PC-3 (cell line): ENCODE results near the gene SIRPB2. TPM values are rescaled to one million over a fixed set of nuclear protein-coding genes. Genes with fewer than 3 reads are reported as not detected.

Experiments
- ATAC-seq: fragments of 200-7000 bp; cut with Tn5 transposase; 2 replicates; pipeline ENCODE4 v1.9.1; 2020; ENCODE audit warnings: mild to moderate bottlenecking, moderate library complexity
- Bru-seq: library from RNA; stranded (reverse); fragments of 400-500 nt; gene quantifications from one replicate; lab custom pipeline; 2021; lab: Mats Ljungman, UMichigan
- BruChase-seq, 2 experiments: library from RNA; stranded (reverse); fragments of 400-500 nt; gene quantifications; one replicate each; lab custom pipeline; 2021; lab: Mats Ljungman, UMichigan
- BruUV-seq: library from RNA; stranded (reverse); fragments of 400-500 nt; replicated peaks from 2 replicates; lab custom pipeline; 2021; lab: Mats Ljungman, UMichigan
- CTCF ChIA-PET: fragments of 300-600 bp; sonication (Branson Sonifier 250); formaldehyde crosslinking; loops from one replicate; lab custom pipeline; 2022; ENCODE audit warnings: antibody characterized with exemption; lab: Charles Lee
- POLR2A ChIA-PET: fragments of 300-600 bp; sonication (Branson Sonifier 250); formaldehyde crosslinking; loops from one replicate; lab custom pipeline; 2022; ENCODE audit warnings: antibody characterized with exemption; ENCODE audit not compliant: unreplicated experiment; lab: Charles Lee
- DNase-seq: peaks from one replicate; pipeline ENCODE4 v3.0.0-alpha.2; 2015
- H2AFZ ChIP-seq: fragments of 300-600 bp; sonication (generic); 2 replicates; pipeline ENCODE4 v1.6.0; 2016; ENCODE audit warnings: antibody characterized with exemption, low read length
- H3F3A ChIP-seq: fragments of 300-600 bp; sonication (generic); one replicate; pipeline ENCODE4 v1.6.0; 2017; ENCODE audit warnings: antibody characterized with exemption, low read length, control low read depth, mild to moderate bottlenecking; ENCODE audit not compliant: unreplicated experiment
- H3K27ac ChIP-seq: fragments of 300-600 bp; sonication (generic); 2 replicates; pipeline ENCODE4 v1.5.1; 2016; ENCODE audit warnings: mild to moderate bottlenecking, low read length
- H3K27me3 ChIP-seq: fragments of 300-600 bp; sonication (generic); 2 replicates; pipeline ENCODE4 v1.6.1; 2016; ENCODE audit warnings: low read length, mixed read lengths
- H3K36me3 ChIP-seq: fragments of 300-600 bp; sonication (generic); 2 replicates; pipeline ENCODE4 v1.6.1; 2016; ENCODE audit warnings: low read depth, mixed run types, low read length, mixed read lengths
- H3K4me1 ChIP-seq: fragments of 300-600 bp; sonication (generic); 2 replicates; pipeline ENCODE4 v1.5.1; 2016; ENCODE audit warnings: low read length; ENCODE audit not compliant: insufficient read depth
- H3K4me2 ChIP-seq: fragments of 300-600 bp; sonication (generic); 2 replicates; pipeline ENCODE4 v1.6.0; 2016; ENCODE audit warnings: low read length
- H3K4me3 ChIP-seq: fragments of 300-600 bp; sonication (generic); 2 replicates; pipeline ENCODE4 v1.5.1; 2016; ENCODE audit warnings: mild to moderate bottlenecking, low read length, mixed read lengths
- H3K79me2 ChIP-seq: fragments of 300-600 bp; sonication (generic); 2 replicates; pipeline ENCODE4 v1.6.1; 2017; ENCODE audit warnings: low read length, mixed read lengths
- H3K9ac ChIP-seq: fragments of 300-600 bp; sonication (generic); 2 replicates; pipeline ENCODE4 v1.6.0; 2016; ENCODE audit warnings: mild to moderate bottlenecking, low read length
- H3K9me2 ChIP-seq: fragments of 300-600 bp; sonication (generic); replicated peaks from 2 replicates; pipeline ENCODE4 v1.6.1; 2016; ENCODE audit warnings: mixed run types, low read length, mixed read lengths
- H3K9me3 ChIP-seq: fragments of 300-600 bp; sonication (generic); 2 replicates; pipeline ENCODE4 v1.6.1; 2016; ENCODE audit warnings: low read length, mixed read lengths
- H4K20me1 ChIP-seq: fragments of 300-600 bp; sonication (generic); 2 replicates; pipeline ENCODE4 v1.6.1; 2016; ENCODE audit warnings: low read length, mixed read lengths
- EZH2 ChIP-seq: fragments of 300-600 bp; sonication (generic); IDR thresholded peaks from one replicate; pipeline ENCODE4 v1.6.1; 2017; ENCODE audit warnings: antibody characterized with exemption, mild to moderate bottlenecking, low read length; ENCODE audit not compliant: unreplicated experiment
- EZH2phosphoT487 ChIP-seq: fragments of 300-600 bp; sonication (generic); IDR thresholded peaks from 2 replicates; pipeline ENCODE4 v1.6.1; 2018; ENCODE audit warnings: mild to moderate bottlenecking, antibody characterized with exemption, low read length, borderline replicate concordance
- intact Hi-C: fragments of 100-400 bp; cut with micrococcal nuclease; formaldehyde crosslinking; loops from 2 replicates; pipeline ENCODE4 v1.9.0; 2023
- long read RNA-seq: library from polyadenylated mRNA; unstranded; transcript quantifications from one replicate; pipeline ENCODE4 v2.0.0, GENCODE V29; 2021; ENCODE audit not compliant: unreplicated experiment
- total RNA-seq: library from RNA; depleted of rRNA; stranded (reverse); fragments of >200 nt; gene quantifications from 2 replicates; pipeline ENCODE4 v1.2.3, GENCODE V29; 2014; rRNA removed
- TF ChIP-seq, protein P1 (sequence below): fragments of 300-600 bp; sonication (generic); conservative IDR thresholded peaks from 2 replicates; pipeline ENCODE4 v1.5.1; 2017; ENCODE audit warnings: antibody characterized with exemption, low read depth, mild to moderate bottlenecking, low read length

SIRPB2 gene
- 0.52 and 2.1 TPM in 2 replicates for total RNA-seq
- percentile 29 among the genes with signal in this experiment for Bru-seq, nascent RNA
- percentile 18 among the genes with signal in this experiment for BruChase-seq, experiment 1, labeled RNA remaining after a 6-hour chase
- percentile 27 among the genes with signal in this experiment for BruChase-seq, experiment 2, labeled RNA remaining after a 2-hour chase
- long read RNA-seq, partial matches to known transcripts, result 0 of 2 reads
- long read RNA-seq, other reads (novel, unspliced or antisense), result 2 of 2 reads

DNA sequence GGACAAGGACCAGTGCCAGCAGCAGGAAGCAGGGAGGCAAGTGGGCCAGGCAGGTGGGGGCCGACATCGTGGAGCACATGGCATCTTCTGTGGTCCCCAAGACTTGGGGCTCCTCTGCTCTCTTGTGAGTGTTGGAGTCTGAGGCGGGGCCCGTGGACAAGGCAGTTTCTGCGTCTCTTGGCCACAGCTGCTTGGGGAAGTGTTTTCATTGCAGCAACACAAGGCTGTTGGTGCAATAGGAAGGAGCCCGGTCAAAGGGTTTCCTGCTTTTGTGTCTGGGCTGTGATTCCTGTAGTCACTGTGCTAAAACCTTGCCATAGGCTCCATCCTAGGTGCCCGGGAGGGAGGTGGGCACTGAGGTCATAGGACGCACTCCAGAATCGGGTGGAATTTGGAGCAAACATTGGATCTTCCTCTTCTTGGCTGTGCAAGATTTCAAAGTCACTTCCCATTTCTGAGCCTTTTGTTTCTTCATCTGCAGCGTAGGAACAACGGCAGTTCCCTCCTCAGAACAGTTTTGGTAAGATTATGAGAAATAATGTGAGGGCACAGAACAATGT lies at the start of gene SIRPB2:
SIRPB2 (minus strand) TSS at position 140 of the 560 bp plus-strand sequence; CDS start at position 79, 61 bp downstream.
- TF ChIP-seq EZH2, result no peak
- TF ChIP-seq, protein P1, sequence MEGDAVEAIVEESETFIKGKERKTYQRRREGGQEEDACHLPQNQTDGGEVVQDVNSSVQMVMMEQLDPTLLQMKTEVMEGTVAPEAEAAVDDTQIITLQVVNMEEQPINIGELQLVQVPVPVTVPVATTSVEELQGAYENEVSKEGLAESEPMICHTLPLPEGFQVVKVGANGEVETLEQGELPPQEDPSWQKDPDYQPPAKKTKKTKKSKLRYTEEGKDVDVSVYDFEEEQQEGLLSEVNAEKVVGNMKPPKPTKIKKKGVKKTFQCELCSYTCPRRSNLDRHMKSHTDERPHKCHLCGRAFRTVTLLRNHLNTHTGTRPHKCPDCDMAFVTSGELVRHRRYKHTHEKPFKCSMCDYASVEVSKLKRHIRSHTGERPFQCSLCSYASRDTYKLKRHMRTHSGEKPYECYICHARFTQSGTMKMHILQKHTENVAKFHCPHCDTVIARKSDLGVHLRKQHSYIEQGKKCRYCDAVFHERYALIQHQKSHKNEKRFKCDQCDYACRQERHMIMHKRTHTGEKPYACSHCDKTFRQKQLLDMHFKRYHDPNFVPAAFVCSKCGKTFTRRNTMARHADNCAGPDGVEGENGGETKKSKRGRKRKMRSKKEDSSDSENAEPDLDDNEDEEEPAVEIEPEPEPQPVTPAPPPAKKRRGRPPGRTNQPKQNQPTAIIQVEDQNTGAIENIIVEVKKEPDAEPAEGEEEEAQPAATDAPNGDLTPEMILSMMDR, result no peak
- TF ChIP-seq EZH2phosphoT487, result no peak
- Histone ChIP-seq H3F3A (no peaks in the 10 kb centered on the region), H3K4me1 (peaks cover 33% of the 10 kb centered on the region), H3K27me3 (no peaks in the 10 kb centered on the region), H3K9ac (no peak within 1 kb of the TSS), H3K27ac (peak within 1 kb of the TSS; percentile 45; the same call in 1 of the 2 replicates), H3K9me2 (no peaks in the 10 kb centered on the region), H3K4me3 (no peak within 1 kb of the TSS), H3K9me3 (no peaks in the 10 kb centered on the region), H2AFZ (0 out of 2 replicates have a peak within 1 kb of the TSS, but pooled peaks have one; percentile 16), H3K4me2 (peak within 1 kb of the TSS; percentile 28; the same call in 1 of the 2 replicates), H3K79me2 (no peaks in the 10 kb centered on the region), H3K36me3 (no peaks in the 10 kb centered on the region), H4K20me1 (no peaks in the 10 kb centered on the region)
- ChIA-PET CTCF (no interaction called here), POLR2A (no interaction called here)
- DNase-seq, result no peak
- intact Hi-C loops, result no loop called here
- no peak for ATAC-seq
- BruUV-seq, result no TSS peak

DNA sequence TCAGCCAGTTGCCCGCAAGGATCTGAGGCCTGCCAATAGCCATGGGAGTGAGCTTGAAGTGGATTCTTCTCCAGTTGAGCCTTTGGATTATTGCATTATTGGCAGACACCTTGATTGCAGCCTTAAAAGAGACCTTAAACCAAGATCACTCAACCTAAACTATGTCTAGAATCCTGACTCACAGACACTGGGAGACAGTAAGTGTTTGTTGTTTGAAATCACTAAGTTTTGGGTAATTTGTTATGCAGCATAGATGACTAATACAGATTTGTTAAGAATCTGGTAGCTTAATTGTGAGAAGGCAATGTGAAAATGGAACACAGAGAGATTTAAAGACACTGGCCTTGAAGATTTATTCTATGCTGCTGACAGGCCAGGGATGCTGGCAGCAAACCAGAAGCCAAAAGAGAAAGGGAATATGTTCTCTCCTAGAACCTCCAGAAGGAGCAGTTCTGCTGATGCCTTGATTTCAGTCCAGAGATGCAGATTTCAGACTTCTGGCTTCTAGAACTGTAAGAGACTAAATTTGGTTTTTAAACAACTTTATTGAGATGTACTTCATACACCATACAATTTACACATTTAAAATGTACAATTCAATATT lies 48.7 kb upstream of the SIRPB2 start:
- no peak overlapping the region for H3K4me2 ChIP-seq
- ATAC-seq (no peak), DNase-seq (no peak)
- no TSS peak for BruUV-seq
- H3K9me2 ChIP-seq, result no peaks in the 10 kb centered on the region
- H4K20me1 ChIP-seq, result no peaks in the 10 kb centered on the region
- no peak overlapping the region for H3K4me3 ChIP-seq
- H3K27ac ChIP-seq, result no peak overlapping the region
- intact Hi-C loops, result no loop called here
- no peaks in the 10 kb centered on the region for H3K79me2 ChIP-seq
- H3K9me3 ChIP-seq, result no peaks in the 10 kb centered on the region
- H3K9ac ChIP-seq, result no peak overlapping the region
- no peaks in the 10 kb centered on the region for H3K27me3 ChIP-seq
- no peaks in the 10 kb centered on the region for H3K4me1 ChIP-seq
- ChIA-PET CTCF (no interaction called here), POLR2A (no interaction called here)
- H3K36me3 ChIP-seq, result no peaks in the 10 kb centered on the region
- H3F3A ChIP-seq, result no peaks in the 10 kb centered on the region
- H2AFZ ChIP-seq, result peak overlapping the region; percentile 24; the same call in 1 of the 2 replicates
- TF ChIP-seq, protein P1, result no peak
- TF ChIP-seq EZH2phosphoT487 (no peak), EZH2 (no peak)
